ENCODE data around the gene BRSK2.
"Not testable (repeated sequence)": the region's sequence is repeated elsewhere in the genome, so short reads cannot be mapped to it uniquely, and the experiment has no call there.

BRSK2 gene

GRCh38 chr11:1356478-1356960 is 33.2 kb upstream of the BRSK2 start:
- no peaks in the 10 kb centered on the region for H3K4me1 ChIP-seq (ENCODE audit: low read length)
- no peaks in the 10 kb centered on the region for H4K20me1 ChIP-seq (ENCODE audit: insufficient read depth, low read length)
- H3K27ac ChIP-seq (ENCODE audit: low read length): no peak overlapping the region
- no peaks in the 10 kb centered on the region for H3K9me2 ChIP-seq (replicated peaks; ENCODE audit: insufficient read depth, low read length)
- no peak overlapping the region for H3K4me3 ChIP-seq (ENCODE audit: low read length)
- no peak for DNase-seq
- H3K79me2 ChIP-seq (ENCODE audit: low read length): no peaks in the 10 kb centered on the region
- no peak overlapping the region for H3K9ac ChIP-seq (ENCODE audit: low read length)
- H3K27me3 ChIP-seq (replicated peaks; ENCODE audit: insufficient read depth, low read length): peaks cover 77% of the 10 kb centered on the region
- no peak overlapping the region for H3K4me2 ChIP-seq (ENCODE audit: low read depth, low read length)
- no peaks in the 10 kb centered on the region for H3F3A ChIP-seq (ENCODE audit: insufficient read depth, low read length)
- no peak for TF ChIP-seq CTCF (IDR thresholded peaks at IDR 0.05; ENCODE audit: low read length)
- no peak for TF ChIP-seq EZH2phosphoT487 (IDR thresholded peaks at IDR 0.05; ENCODE audit: low read length)
- TF ChIP-seq EZH2 (optimal IDR thresholded peaks at IDR 0.05; ENCODE audit: low read depth, low read length): no peak
- no peak overlapping the region for H2AFZ ChIP-seq (ENCODE audit: low read length)
- no peaks in the 10 kb centered on the region for H3K9me3 ChIP-seq (replicated peaks; ENCODE audit: insufficient read depth, low read length)
- no peaks in the 10 kb centered on the region for H3K36me3 ChIP-seq (replicated peaks; ENCODE audit: insufficient read depth, low read length)

GRCh38 chr11:1358286-1358685 is 31.4 kb upstream of the BRSK2 start:
- no peak for DNase-seq
- Histone ChIP-seq H3K27ac (ENCODE audit: low read length) (no peak overlapping the region), H3K4me1 (ENCODE audit: low read length) (no peaks in the 10 kb centered on the region), H3K36me3 (replicated peaks; ENCODE audit: insufficient read depth, low read length) (no peaks in the 10 kb centered on the region), H3K27me3 (replicated peaks; ENCODE audit: insufficient read depth, low read length) (peaks cover 90% of the 10 kb centered on the region), H4K20me1 (ENCODE audit: insufficient read depth, low read length) (no peaks in the 10 kb centered on the region), H3F3A (ENCODE audit: insufficient read depth, low read length) (no peaks in the 10 kb centered on the region), H3K4me2 (ENCODE audit: low read depth, low read length) (no peak overlapping the region), H3K9ac (ENCODE audit: low read length) (no peak overlapping the region), H2AFZ (ENCODE audit: low read length) (no peak overlapping the region), H3K9me3 (replicated peaks; ENCODE audit: insufficient read depth, low read length) (no peaks in the 10 kb centered on the region), H3K4me3 (ENCODE audit: low read length) (no peak overlapping the region), H3K9me2 (replicated peaks; ENCODE audit: insufficient read depth, low read length) (no peaks in the 10 kb centered on the region), H3K79me2 (ENCODE audit: low read length) (no peaks in the 10 kb centered on the region)
- TF ChIP-seq CTCF (IDR thresholded peaks at IDR 0.05; ENCODE audit: low read length) (no peak), EZH2 (optimal IDR thresholded peaks at IDR 0.05; ENCODE audit: low read depth, low read length) (no peak), EZH2phosphoT487 (IDR thresholded peaks at IDR 0.05; ENCODE audit: low read length) (no peak)

- H3K4me2 ChIP-seq (ENCODE audit: low read depth, low read length); H3K36me3 ChIP-seq (replicated peaks; ENCODE audit: insufficient read depth, low read length); H3K9ac ChIP-seq (ENCODE audit: low read length); H3F3A ChIP-seq (ENCODE audit: insufficient read depth, low read length); H3K4me1 ChIP-seq (ENCODE audit: low read length); H4K20me1 ChIP-seq (ENCODE audit: insufficient read depth, low read length); DNase-seq; H3K27ac ChIP-seq (ENCODE audit: low read length); H3K9me3 ChIP-seq (replicated peaks; ENCODE audit: insufficient read depth, low read length); H3K79me2 ChIP-seq (ENCODE audit: low read length); H3K4me3 ChIP-seq (ENCODE audit: low read length); H3K9me2 ChIP-seq (replicated peaks; ENCODE audit: insufficient read depth, low read length); H2AFZ ChIP-seq (ENCODE audit: low read length): not testable (repeated sequence)
- peaks cover 90% of the 10 kb centered on the region for H3K27me3 ChIP-seq (replicated peaks; ENCODE audit: insufficient read depth, low read length)
These were observed 30.8 kb upstream of the BRSK2 start for GRCh38 chr11:1358931-1359330.

- TF ChIP-seq EZH2 (optimal IDR thresholded peaks at IDR 0.05; ENCODE audit: low read depth, low read length) (no peak), EZH2phosphoT487 (IDR thresholded peaks at IDR 0.05; ENCODE audit: low read length) (no peak), CTCF (IDR thresholded peaks at IDR 0.05; ENCODE audit: low read length) (no peak)
- Histone ChIP-seq H3K79me2 (ENCODE audit: low read length) (no peaks in the 10 kb centered on the region), H3K4me3 (ENCODE audit: low read length) (no peak overlapping the region), H3K27me3 (replicated peaks; ENCODE audit: insufficient read depth, low read length) (peaks cover 90% of the 10 kb centered on the region), H3K9me3 (replicated peaks; ENCODE audit: insufficient read depth, low read length) (no peaks in the 10 kb centered on the region), H3K4me2 (ENCODE audit: low read depth, low read length) (no peak overlapping the region), H3K27ac (ENCODE audit: low read length) (no peak overlapping the region), H4K20me1 (ENCODE audit: insufficient read depth, low read length) (no peaks in the 10 kb centered on the region), H3K9ac (ENCODE audit: low read length) (no peak overlapping the region), H3F3A (ENCODE audit: insufficient read depth, low read length) (no peaks in the 10 kb centered on the region), H2AFZ (ENCODE audit: low read length) (no peak overlapping the region), H3K36me3 (replicated peaks; ENCODE audit: insufficient read depth, low read length) (no peaks in the 10 kb centered on the region), H3K4me1 (ENCODE audit: low read length) (no peaks in the 10 kb centered on the region), H3K9me2 (replicated peaks; ENCODE audit: insufficient read depth, low read length) (no peaks in the 10 kb centered on the region)
- DNase-seq: no peak
These were observed 30.2 kb upstream of the BRSK2 start for GRCh38 chr11:1359556-1359955.
